Measurements from ENCODE around the gene LIG3.
"Not testable (repeated sequence)": the region's sequence is repeated elsewhere in the genome, so short reads cannot be mapped to it uniquely, and the experiment has no call there.

The LIG3 gene

GRCh38 chr17:34999456-34999855 lies 19.1 kb downstream of the LIG3 start:
- no peak for DNase-seq (ENCODE audit: low read depth in 3 of 3)

GRCh38 chr17:35000965-35001364 lies 20.7 kb downstream of the LIG3 start:
- DNase-seq (ENCODE audit: low read depth in 3 of 3) = not testable (repeated sequence)

- no peak for DNase-seq (ENCODE audit: low read depth in 3 of 3)
Measured at GRCh38 chr17:35001549-35001948, 21.2 kb downstream of the LIG3 start.

- DNase-seq (ENCODE audit: low read depth in 3 of 3) = no peak
Measured at GRCh38 chr17:35002876-35003551, 22.7 kb downstream of the LIG3 start.

GRCh38 chr17:35003778-35004177 lies 23.5 kb downstream of the LIG3 start:
- DNase-seq (ENCODE audit: low read depth in 3 of 3) = no peak

- DNase-seq (ENCODE audit: low read depth in 3 of 3) = no peak
Measured at GRCh38 chr17:35006345-35006744, 26.0 kb downstream of the LIG3 start.

- no peak for DNase-seq (ENCODE audit: low read depth in 3 of 3)
Measured at GRCh38 chr17:35006961-35007360, 26.6 kb downstream of the LIG3 start.

- no peak for DNase-seq (ENCODE audit: low read depth in 3 of 3)
Measured at GRCh38 chr17:35010093-35010492, 29.8 kb downstream of the LIG3 start.

GRCh38 chr17:35011671-35012216 lies 31.4 kb downstream of the LIG3 start:
- no peak for DNase-seq (ENCODE audit: low read depth in 3 of 3)

- DNase-seq (ENCODE audit: low read depth in 3 of 3) = no peak
Measured at GRCh38 chr17:35016369-35016768, 36.1 kb downstream of the LIG3 start.

- no peak for DNase-seq (ENCODE audit: low read depth in 3 of 3)
Measured at GRCh38 chr17:35017021-35017420, 36.7 kb downstream of the LIG3 start.

- DNase-seq (ENCODE audit: low read depth in 3 of 3) = no peak
Measured at GRCh38 chr17:35018814-35019213, 38.5 kb downstream of the LIG3 start.

GRCh38 chr17:35019386-35020179 lies 39.3 kb downstream of the LIG3 start:
- no peak for DNase-seq (ENCODE audit: low read depth in 3 of 3)

- DNase-seq (ENCODE audit: low read depth in 3 of 3) = no peak
Measured at GRCh38 chr17:35021520-35022380, 41.4 kb downstream of the LIG3 start.

- peak; percentile 46 to 58 (median 47) for DNase-seq (ENCODE audit: low read depth in 3 of 3)
Measured at GRCh38 chr17:35022536-35023063, 42.3 kb downstream of the LIG3 start.

- DNase-seq (ENCODE audit: low read depth in 3 of 3) = no peak
Measured at GRCh38 chr17:35023538-35023937, 43.2 kb downstream of the LIG3 start.

GRCh38 chr17:35025541-35025940 lies 45.2 kb downstream of the LIG3 start:
- DNase-seq (ENCODE audit: low read depth in 3 of 3) = no peak

GRCh38 chr17:35028097-35028496 lies 47.8 kb downstream of the LIG3 start:
- DNase-seq (ENCODE audit: low read depth in 3 of 3) = not testable (repeated sequence)

- DNase-seq (ENCODE audit: low read depth in 3 of 3) = no peak
Measured at GRCh38 chr17:35028531-35029262, 48.4 kb downstream of the LIG3 start.

GRCh38 chr17:35030780-35031179 lies 50.5 kb downstream of the LIG3 start:
- DNase-seq (ENCODE audit: low read depth in 3 of 3) = no peak

GRCh38 chr17:35038453-35038852 lies 58.1 kb downstream of the LIG3 start:
- no peak for DNase-seq (ENCODE audit: low read depth in 3 of 3)

All from stimulated activated CD4-positive, alpha-beta T cell treated with anti-CD3 and anti-CD28 coated beads, TNF-alpha, amount 100 ng/mL, for 4 hours (primary cell).